A549 (cell line): Measurements from ENCODE around the gene STEAP1B. TPM values are rescaled to one million over a fixed set of nuclear protein-coding genes. Genes with fewer than 3 reads are reported as not detected.
"Not testable (repeated sequence)": the region's sequence is repeated elsewhere in the genome, so short reads cannot be mapped to it uniquely, and the experiment has no call there.

ENCODE experiments used
- ATAC-seq, 2 experiments: fragments of 200-7000 bp in 1 of 2; fragments of >200 bp in 1 of 2; cut with Nextera tagmentation in 1 of 2; cut with Tn5 transposase in 1 of 2; 3 replicates each; pipeline versions ENCODE4 v1.8.0 to v1.9.1; 2018 to 2020; ENCODE audit warnings: mild to moderate bottlenecking in 1 of 2, moderate library complexity in 1 of 2
- CTCF ChIA-PET: fragments of 300-600 bp; sonication (Branson Sonifier 250); formaldehyde crosslinking; extraction: SDS; loops from one replicate; lab custom pipeline; 2021; ENCODE audit warnings: antibody characterized with exemption, inconsistent platforms; lab: Yijun Ruan, JAX
- POLR2A ChIA-PET: fragments of 350-600 bp; formaldehyde crosslinking; extraction: SDS; loops from one replicate; lab custom pipeline; 2021; ENCODE audit warnings: antibody characterized with exemption, inconsistent platforms; lab: Yijun Ruan, JAX
- DNase-seq, 2 experiments: peaks; one replicate each; pipeline versions ENCODE4 v3.0.0 to v3.0.0-alpha.2; 2011 to 2016; ENCODE audit warnings: low read depth in 1 of 2, low spot score in 1 of 2
- FAIRE-seq: peaks from 2 replicates; lab custom pipeline; 2011; peaks lifted over from hg19 to GRCh38; lab: Jason Lieb, UNC
- H3K27ac ChIP-seq, 2 experiments: fragments of >200 bp; sonication (Bioruptor Twin); formaldehyde crosslinking; 3 replicates each; pipeline ENCODE4 v1.5.1; 2016 to 2017
- H3K4me1 ChIP-seq: fragments of >200 bp; sonication (Bioruptor Twin); formaldehyde crosslinking; 3 replicates; pipeline ENCODE4 v1.6.1; 2016
- H3K4me2 ChIP-seq: fragments of >200 bp; sonication (Bioruptor Twin); formaldehyde crosslinking; 3 replicates; pipeline ENCODE4 v1.6.1; 2016
- H3K4me3 ChIP-seq: fragments of >200 bp; sonication (Bioruptor Twin); formaldehyde crosslinking; 3 replicates; pipeline ENCODE4 v1.5.1; 2016
- H3K9me3 ChIP-seq: fragments of >200 bp; sonication (Bioruptor Twin); formaldehyde crosslinking; 3 replicates; pipeline ENCODE4 v1.6.1; 2016
- CBX2 ChIP-seq: fragments of 200-600 bp; sonication (generic); IDR thresholded peaks from 2 replicates; pipeline ENCODE4 v1.6.1; 2016; ENCODE audit warnings: low read depth, mild to moderate bottlenecking, borderline replicate concordance
- CBX8 ChIP-seq: fragments of 200-600 bp; sonication (generic); IDR thresholded peaks from 2 replicates; pipeline ENCODE4 v1.6.1; 2016
- CEBPB ChIP-seq, 2 experiments: fragments of >200 bp in 1 of 2; sonication (Bioruptor Twin) in 1 of 2; formaldehyde crosslinking in 1 of 2; IDR thresholded peaks; 2 replicates each; pipeline ENCODE4 v1.6.1; 2012 to 2016
- CHD4 ChIP-seq: fragments of 200-600 bp; sonication (generic); IDR thresholded peaks from 2 replicates; pipeline ENCODE4 v1.6.1; 2016; ENCODE audit warnings: antibody characterized with exemption, mild to moderate bottlenecking, borderline replicate concordance
- CTCF ChIP-seq: fragments of >200 bp; sonication (Bioruptor Twin); formaldehyde crosslinking; IDR thresholded peaks from 3 replicates; pipeline ENCODE4 v1.5.1; 2016
- EP300 ChIP-seq, 2 experiments: fragments of >200 bp; sonication (Bioruptor Twin); formaldehyde crosslinking; IDR thresholded peaks; 2 replicates in 1 of 2; 3 replicates in 1 of 2; pipeline ENCODE4 v1.6.1; 2016 to 2017
- HES2 ChIP-seq: fragments of >200 bp; sonication (Bioruptor Twin); formaldehyde crosslinking; IDR thresholded peaks from 2 replicates; pipeline ENCODE4 v1.6.1; 2016
- HOXA7 ChIP-seq: fragments of 250-450 bp; sonication (Bioruptor Pico); IDR thresholded peaks from 2 replicates; pipeline ENCODE4 v1.5.0; 2020; ENCODE audit warnings: mild to moderate bottlenecking, moderate library complexity
- JUNB ChIP-seq: fragments of >200 bp; sonication (Bioruptor Twin); formaldehyde crosslinking; IDR thresholded peaks from 2 replicates; pipeline ENCODE4 v1.6.1; 2016
- KDM1A ChIP-seq: fragments of 200-600 bp; sonication (generic); IDR thresholded peaks from 2 replicates; pipeline ENCODE4 v1.6.1; 2016; ENCODE audit warnings: low read depth, mild to moderate bottlenecking
- MAFK ChIP-seq: fragments of 450-650 bp; IDR thresholded peaks from 2 replicates; pipeline ENCODE4 v1.6.1; 2014; ENCODE audit not compliant: partially characterized antibody
- MAZ ChIP-seq: fragments of 150-350 bp; IDR thresholded peaks from 2 replicates; pipeline ENCODE4 v1.6.1; 2014; ENCODE audit warnings: antibody characterized with exemption, low read depth, low read length, borderline replicate concordance
- RARB ChIP-seq: fragments of 250-450 bp; sonication (Bioruptor Pico); IDR thresholded peaks from 2 replicates; pipeline ENCODE4 v1.8.0; 2021; ENCODE audit warnings: mild to moderate bottlenecking, moderate library complexity
- REST ChIP-seq: fragments of 200-600 bp; sonication (generic); IDR thresholded peaks from 2 replicates; pipeline ENCODE4 v1.6.1; 2016; ENCODE audit warnings: antibody characterized with exemption, mild to moderate bottlenecking, moderate library complexity
- ZC3H11A ChIP-seq: fragments of 450-650 bp; IDR thresholded peaks from 2 replicates; pipeline ENCODE4 v1.6.1; 2014; ENCODE audit warnings: antibody characterized with exemption, mild to moderate bottlenecking
- ZSCAN20 ChIP-seq: fragments of 250-450 bp; sonication (Bioruptor Pico); IDR thresholded peaks from 2 replicates; pipeline ENCODE4 v1.8.0; 2022; ENCODE audit warnings: mild to moderate bottlenecking, moderate library complexity
- WGBS: methylation state at CpG from one replicate; pipeline ENCODE4 v1.1.6; 2017; ENCODE audit errors: missing lambda C conversion rate; 5-methylcytosine and 5-hydroxymethylcytosine counted together
- polyA plus RNA-seq, 4 experiments: library from polyadenylated mRNA; depleted of rRNA in 3 of 4; stranded (reverse); fragments of >200 nt; fragmentation: RNase III in 1 of 4; extraction: RNeasy Plus Mini Kit Qiagen cat#74134 plus additional on column Dnase treatment in 1 of 4; gene quantifications; 2 replicates in 3 of 4; 3 replicates in 1 of 4; pipeline ENCODE4 v1.2.3, GENCODE V29; 2011 to 2017

Gene STEAP1B
- polyA plus RNA-seq, 2 of the 4 experiments (the other 2 are of a cell fraction), result 0.08 to 0.22 TPM

GRCh38 chr7:22542254-22542653 lies 42.3 kb upstream of the STEAP1B start:
- no peaks in the 10 kb centered on the region for H3K4me1 ChIP-seq
- H3K4me2 ChIP-seq, result no peak overlapping the region
- H3K27ac ChIP-seq, result no peak overlapping the region
- no peak overlapping the region for H3K4me3 ChIP-seq
- ChIA-PET CTCF (interaction anchor here (0.6 to 3.3 kb wide), 5 partner anchors 18 to 542 kb away, joined by 3 to 27 read pairs (median 4); no protein-coding TSS in a partner anchor), POLR2A (no interaction called here)
- TF ChIP-seq ZSCAN20, result no peak
- no peak for TF ChIP-seq CTCF
- no peak for TF ChIP-seq RARB
- no peak for TF ChIP-seq JUNB
- TF ChIP-seq HES2, result no peak
- TF ChIP-seq CBX2, result no peak
- TF ChIP-seq MAFK, result no peak
- no peak for TF ChIP-seq EP300 (IDR thresholded peaks at IDR 0.05)
- no peak for TF ChIP-seq CEBPB (IDR thresholded peaks at IDR 0.05)
- TF ChIP-seq HOXA7 (CRISPR knock-in tag), result no peak
- no peak for TF ChIP-seq CBX8
- TF ChIP-seq KDM1A, result no peak
- no peak for TF ChIP-seq ZC3H11A
- ATAC-seq (no peak), DNase-seq (no peak), FAIRE-seq (no peak)
- H3K9me3 ChIP-seq, result no peaks in the 10 kb centered on the region
- 87% methylated on average over 5 of the region's 5 CpGs for WGBS

- CTCF ChIA-PET, result interaction anchor here (0.8 to 1.8 kb wide), 3 partner anchors 18 to 543 kb away, joined by 3 to 4 read pairs (median 4); no protein-coding TSS in a partner anchor
- TF ChIP-seq CBX8 (no peak), MAZ (no peak), REST (no peak), CBX2 (no peak), MAFK (no peak), CHD4 (no peak), EP300 (IDR thresholded peaks at IDR 0.05) (no peak)
- WGBS, result 46% methylated on average over 6 of the region's 6 CpGs
- no peaks in the 10 kb centered on the region for H3K9me3 ChIP-seq
- FAIRE-seq, result no peak
- no peak overlapping the region for H3K4me2 ChIP-seq
- H3K4me1 ChIP-seq, result no peaks in the 10 kb centered on the region
- POLR2A ChIA-PET, result no interaction called here
- ATAC-seq, result no peak
- no peak overlapping the region for H3K4me3 ChIP-seq
- no peak for DNase-seq
- no peak overlapping the region for H3K27ac ChIP-seq
Observed at GRCh38 chr7:22541789-22542188, 41.8 kb upstream of the STEAP1B start.

GRCh38 chr7:22528537-22528936 lies 28.5 kb upstream of the STEAP1B start:
- H3K4me3 ChIP-seq, DNase-seq, H3K27ac ChIP-seq, FAIRE-seq, H3K9me3 ChIP-seq, H3K4me2 ChIP-seq, POLR2A ChIA-PET, CTCF ChIA-PET, ATAC-seq, H3K4me1 ChIP-seq: not testable (repeated sequence)
- 36% methylated on average over 4 of the region's 14 CpGs for WGBS

GRCh38 chr7:22524353-22524947 lies 24.5 kb upstream of the STEAP1B start:
- peak; percentile 58 to 60; a peak in 4 of 6 replicates for ATAC-seq
- DNase-seq, POLR2A ChIA-PET, H3K9me3 ChIP-seq, H3K27ac ChIP-seq, H3K4me3 ChIP-seq, H3K4me1 ChIP-seq, FAIRE-seq: not testable (repeated sequence)
- peak overlapping the region; percentile 62 for H3K4me2 ChIP-seq
- CTCF ChIA-PET, result interaction anchor here (0.7 to 1.0 kb wide), 5 partner anchors 17 to 1041 kb away, joined by 3 to 4 read pairs (median 3); no protein-coding TSS in a partner anchor
- WGBS, result 43% methylated on average over 5 of the region's 5 CpGs
